Fibroblast of mammary gland (primary cell): ENCODE data around the gene EMD.

Experiments used
- DNase-seq: peaks from one replicate; pipeline ENCODE4 v3.0.0-alpha.2; 2010; ENCODE audit warnings: low read depth
- H3K4me3 ChIP-seq: 2 replicates; pipeline ENCODE4 v1.5.1; 2011; ENCODE audit warnings: low read depth, mild to moderate bottlenecking, low read length, moderate library complexity; ENCODE audit not compliant: control insufficient read depth
- CTCF ChIP-seq: conservative IDR thresholded peaks from 2 replicates; pipeline ENCODE4 v1.5.1; 2011; ENCODE audit warnings: low read depth, low read length, inconsistent platforms; ENCODE audit not compliant: control insufficient read depth, insufficient read depth

EMD gene

DNA sequence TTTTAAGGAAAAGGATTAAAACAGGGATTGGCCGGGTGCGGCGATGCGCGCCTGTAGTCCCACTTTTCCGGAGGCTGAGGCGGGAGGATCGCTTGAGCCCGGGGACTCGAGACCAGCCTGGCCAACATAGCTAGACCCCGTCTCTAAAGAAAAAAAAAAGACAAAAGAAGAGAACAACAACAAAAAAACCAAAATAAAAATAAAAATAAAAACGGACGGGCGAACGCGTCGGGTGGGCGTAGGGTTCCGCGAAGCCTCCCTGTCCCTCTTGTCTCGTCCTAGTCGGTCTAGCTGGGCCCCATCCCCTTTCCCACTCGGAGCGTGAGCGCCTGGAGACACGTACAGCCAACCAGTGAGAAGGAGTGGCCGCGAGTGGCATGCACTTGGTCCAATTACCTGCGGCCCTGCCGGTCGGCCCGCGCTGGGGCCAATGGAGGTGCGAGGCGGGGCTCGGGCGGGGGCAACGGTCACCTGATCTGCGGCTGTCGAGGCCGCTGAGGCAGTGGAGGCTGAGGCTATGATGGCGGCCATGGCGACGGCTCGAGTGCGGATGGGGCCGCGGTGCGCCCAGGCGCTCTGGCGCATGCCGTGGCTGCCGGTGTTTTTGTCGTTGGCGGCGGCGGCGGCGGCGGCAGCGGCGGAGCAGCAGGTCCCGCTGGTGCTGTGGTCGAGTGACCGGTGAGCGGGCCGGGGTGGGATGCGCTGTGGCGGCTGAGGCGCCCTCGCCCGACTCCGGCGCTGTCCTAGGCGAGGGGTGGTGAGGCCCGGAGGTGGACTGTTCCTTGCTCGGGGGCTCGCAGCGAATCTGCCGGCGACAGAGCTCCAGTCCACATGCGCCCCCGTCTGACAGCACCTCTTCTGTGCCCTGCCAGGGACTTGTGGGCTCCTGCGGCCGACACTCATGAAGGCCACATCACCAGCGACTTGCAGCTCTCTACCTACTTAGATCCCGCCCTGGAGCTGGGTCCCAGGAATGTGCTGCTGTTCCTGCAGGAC lies 49.4 kb downstream of the EMD start, which contains the start of gene ATP6AP1:
Gene ATP6AP1, plus strand, starts transcription at position 502 of the 996 bp plus-strand sequence. Its CDS starts 16 bp downstream, at position 518.
- peak within 1 kb of the TSS; percentile 58 for H3K4me3 ChIP-seq
- no peak for TF ChIP-seq CTCF
- DNase-seq, result peak; percentile 92

DNA sequence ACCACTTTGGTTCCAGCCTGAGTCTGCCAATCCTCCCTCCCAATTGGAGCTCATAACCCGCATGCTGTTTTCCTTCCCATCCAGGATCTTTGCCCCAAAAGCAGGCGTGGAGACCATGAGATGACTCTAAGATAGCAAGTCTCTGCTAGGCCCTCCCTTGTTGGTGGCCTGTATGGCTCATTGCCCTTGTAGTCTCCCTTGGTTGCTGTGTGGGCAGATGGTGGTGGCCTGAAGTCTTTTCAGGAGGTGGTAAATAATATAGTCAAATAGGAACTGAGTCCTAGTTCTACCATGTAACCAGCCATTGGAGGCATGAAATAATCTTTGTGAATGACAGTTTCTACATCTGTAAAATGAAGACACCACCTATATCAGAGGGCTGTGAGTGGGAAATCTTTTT lies 50.6 kb downstream of the EMD start:
- no peak for TF ChIP-seq CTCF
- DNase-seq, result no peak
- peak overlapping the region; percentile 58 for H3K4me3 ChIP-seq

DNA sequence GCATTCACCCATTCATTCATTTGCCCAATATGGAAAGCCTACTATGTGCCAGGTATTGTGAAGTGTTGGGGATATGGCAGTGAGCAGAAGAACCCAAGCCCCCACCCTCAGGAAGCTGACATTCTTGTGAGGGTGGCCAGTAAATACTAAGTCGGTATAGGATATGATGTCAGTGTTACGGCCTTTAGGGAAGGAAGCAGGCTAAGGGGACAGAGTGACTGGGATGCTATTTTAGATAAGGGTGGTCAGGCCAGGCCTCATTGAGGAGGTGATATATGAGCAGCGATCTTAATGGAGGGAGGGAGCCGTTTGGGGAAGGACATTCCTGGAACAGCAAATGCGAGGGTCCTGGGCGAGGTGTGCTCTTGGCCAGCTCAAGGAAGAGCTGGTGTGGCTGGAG lies 51.4 kb downstream of the EMD start:
- H3K4me3 ChIP-seq, result no peak overlapping the region
- DNase-seq, result no peak
- no peak for TF ChIP-seq CTCF

DNA sequence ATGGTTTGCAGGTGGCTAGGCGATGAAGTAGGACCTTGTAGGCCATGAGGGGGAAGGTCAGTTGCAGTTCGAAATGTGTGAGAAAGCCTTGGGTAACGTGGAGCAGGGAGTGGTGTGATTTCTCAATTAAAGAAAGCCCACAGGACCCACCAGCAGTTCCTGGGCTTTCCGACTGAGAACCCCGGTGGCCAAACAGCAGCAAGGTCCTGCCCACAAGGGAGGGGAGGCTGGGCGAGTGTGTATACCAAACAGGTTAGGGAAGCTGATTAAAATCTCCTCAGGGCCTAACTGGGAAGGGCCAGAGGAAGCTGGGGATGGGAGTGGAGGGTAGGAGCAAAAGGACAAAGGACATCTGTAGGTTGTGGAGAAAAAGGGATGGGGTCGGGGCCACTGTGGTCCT lies 51.8 kb downstream of the EMD start:
- H3K4me3 ChIP-seq, result no peak overlapping the region
- TF ChIP-seq CTCF, result no peak
- no peak for DNase-seq
